Keratinocyte (primary cell): ENCODE results near the gene LTB4R. TPM values are rescaled to one million over a fixed set of nuclear protein-coding genes. Genes with fewer than 3 reads are reported as not detected.

ENCODE experiments used
- DNase-seq: peaks from one replicate; pipeline ENCODE4 v3.0.0-alpha.2; 2011; ENCODE audit warnings: low read depth, missing footprints, low spot score
- FAIRE-seq: peaks from 2 replicates; lab custom pipeline; 2011; peaks lifted over from hg19 to GRCh38; lab: Jason Lieb, UNC
- H2AFZ ChIP-seq: 2 replicates; pipeline ENCODE4 v1.6.0; 2012; ENCODE audit warnings: low read length, control low read depth, inconsistent platforms; ENCODE audit not compliant: control insufficient read depth
- H3K27ac ChIP-seq: 2 replicates; pipeline ENCODE4 v1.5.1; 2011; ENCODE audit warnings: low read length; ENCODE audit not compliant: control insufficient read depth, insufficient read depth
- H3K27me3 ChIP-seq: 3 replicates; pipeline ENCODE4 v1.6.0; 2011; ENCODE audit warnings: low read length; ENCODE audit not compliant: control insufficient read depth, insufficient read depth; ENCODE audit errors: extremely low read depth
- H3K36me3 ChIP-seq, 2 experiments: 2 replicates in 1 of 2; 3 replicates in 1 of 2; pipeline ENCODE4 v1.5.1; 2011; ENCODE audit warnings: low read length in 2 of 2, mild to moderate bottlenecking in 1 of 2; ENCODE audit not compliant: control insufficient read depth in 2 of 2, insufficient read depth in 2 of 2; ENCODE audit errors: extremely low read depth in 1 of 2
- H3K4me1 ChIP-seq: 3 replicates; pipeline ENCODE4 v1.5.1; 2011; ENCODE audit warnings: low read length; ENCODE audit not compliant: control insufficient read depth, insufficient read depth; ENCODE audit errors: extremely low read depth
- H3K4me2 ChIP-seq: 3 replicates; pipeline ENCODE4 v1.6.0; 2011; ENCODE audit warnings: low read depth, low read length; ENCODE audit not compliant: control insufficient read depth, insufficient read depth; ENCODE audit errors: extremely low read depth
- H3K4me3 ChIP-seq, 3 experiments: fragments of 200-600 bp in 1 of 3; sonication (generic) in 1 of 3; 2 replicates in 2 of 3; 3 replicates in 1 of 3; pipeline ENCODE4 v1.5.1; 2011 to 2016; ENCODE audit warnings: low read length in 3 of 3, mild to moderate bottlenecking in 3 of 3, control low read depth in 2 of 3, inconsistent platforms in 1 of 3, low read depth in 1 of 3, mixed read lengths in 1 of 3, mixed run types in 1 of 3, moderate library complexity in 1 of 3; ENCODE audit not compliant: control insufficient read depth in 2 of 3, insufficient read depth in 2 of 3; ENCODE audit errors: extremely low read depth in 1 of 3
- H3K79me2 ChIP-seq: 2 replicates; pipeline ENCODE4 v1.6.0; 2012; ENCODE audit warnings: low read length; ENCODE audit not compliant: control insufficient read depth, insufficient read depth
- H3K9ac ChIP-seq: 3 replicates; pipeline ENCODE4 v1.6.0; 2011; ENCODE audit warnings: low read length; ENCODE audit not compliant: control insufficient read depth, insufficient read depth; ENCODE audit errors: extremely low read depth
- H3K9me1 ChIP-seq: 3 replicates; pipeline ENCODE4 v1.6.0; 2011; ENCODE audit warnings: low read length; ENCODE audit not compliant: control insufficient read depth, insufficient read depth; ENCODE audit errors: extremely low read depth
- H3K9me3 ChIP-seq: 2 replicates; pipeline ENCODE4 v1.5.1; 2012; ENCODE audit warnings: low read depth, low read length; ENCODE audit not compliant: control insufficient read depth
- H4K20me1 ChIP-seq: 3 replicates; pipeline ENCODE4 v1.6.0; 2011; ENCODE audit warnings: low read length; ENCODE audit not compliant: control insufficient read depth, insufficient read depth; ENCODE audit errors: extremely low read depth
- EZH2 ChIP-seq: IDR thresholded peaks from one replicate; pipeline ENCODE4 v1.6.1; 2012; ENCODE audit warnings: inconsistent platforms, mild to moderate bottlenecking, low read length, moderate library complexity
- dilution Hi-C: fragments of 300-500 bp; cut with MboI; formaldehyde crosslinking; loops from one replicate; pipeline ENCODE4 v1.7.0; 2020; ENCODE audit warnings: low sequenced_read_pairs; ENCODE audit not compliant: extremely low pct_ligation_motif_present
- polyA plus RNA-seq, 5 experiments: library from polyadenylated mRNA; depleted of rRNA in 3 of 5; stranded (reverse) in 3 of 5; stranded (forward) in 1 of 5; unstranded in 1 of 5; fragments of >200 nt; gene quantifications; 1 replicate in 1 of 5; 2 replicates in 3 of 5; 3 replicates in 1 of 5; pipeline versions ENCODE4 v1.2.1 to v1.2.3, GENCODE V29; 2011 to 2012; ENCODE audit warnings: missing spikeins in 2 of 5, low read depth in 1 of 5, low replicate concordance in 1 of 5
- TF ChIP-seq, protein P1 (sequence below), 3 experiments: IDR thresholded peaks in 1 of 3; conservative IDR thresholded peaks in 1 of 3; optimal IDR thresholded peaks in 1 of 3; 2 replicates in 2 of 3; 3 replicates in 1 of 3; pipeline versions ENCODE3 to v1.5.1; 2011; ENCODE audit warnings: low read length in 3 of 3, mild to moderate bottlenecking in 3 of 3, moderate library complexity in 2 of 3, control low read depth in 1 of 3, inconsistent platforms in 1 of 3; ENCODE audit not compliant: insufficient read depth in 2 of 3; ENCODE audit errors: extremely low read depth in 1 of 3

The LTB4R gene
- polyA plus RNA-seq, 1 donor (not counting 4 experiments of a cell fraction or from before 2014, with no cell fraction given) = 14.6 TPM

DNA sequence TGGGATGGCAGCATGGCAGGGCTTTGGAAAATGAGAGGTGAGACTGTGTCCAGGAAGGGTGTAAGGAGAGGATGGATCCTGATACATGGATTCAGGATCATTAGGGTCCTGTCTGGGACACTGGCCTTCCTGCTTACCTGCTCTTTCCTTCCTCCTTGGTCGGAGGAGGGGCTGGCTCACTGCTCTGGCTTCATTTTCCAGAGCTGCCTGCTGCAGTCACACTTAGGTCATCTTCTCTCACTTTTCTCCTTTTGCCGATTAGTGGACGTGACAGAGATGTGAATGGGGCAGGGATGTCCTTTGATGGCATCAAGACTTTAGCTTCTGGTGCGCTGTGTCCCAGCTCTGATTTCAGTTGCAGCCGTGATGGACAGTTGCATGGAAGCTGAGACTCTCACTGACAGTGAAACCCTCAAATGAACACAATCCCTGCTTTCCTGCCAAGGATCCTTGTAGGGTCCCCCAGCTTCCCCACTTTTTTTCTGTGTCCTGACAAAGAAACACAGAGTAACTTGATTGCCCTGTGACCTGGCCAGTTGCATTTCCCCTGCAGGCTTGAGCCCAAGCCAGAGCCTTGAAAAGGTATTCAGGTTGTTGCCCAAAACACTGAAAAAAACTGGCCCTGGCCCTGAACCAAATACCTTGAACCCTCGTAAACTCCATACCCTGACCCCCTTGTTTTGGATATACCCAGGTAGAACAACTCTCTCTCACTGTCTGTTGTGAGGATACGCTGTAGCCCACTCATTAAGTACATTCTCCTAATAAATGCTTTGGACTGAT lies 2.8 kb upstream of the LTB4R start:
- no peak for DNase-seq
- dilution Hi-C loops = no loop called here
- Histone ChIP-seq H3K9me1 (no peaks in the 10 kb centered on the region), H3K36me3 (peaks cover 38 to 46% of the 10 kb centered on the region in 2 experiments), H3K9me3 (no peaks in the 10 kb centered on the region), H3K27ac (no peak overlapping the region), H3K9ac (no peak overlapping the region), H4K20me1 (no peaks in the 10 kb centered on the region), H3K27me3 (no peaks in the 10 kb centered on the region), H3K4me2 (no peak overlapping the region), H3K4me3 (no peak overlapping the region), H3K4me1 (peaks cover 42% of the 10 kb centered on the region), H3K79me2 (peaks cover 4% of the 10 kb centered on the region), H2AFZ (no peak overlapping the region)
- TF ChIP-seq EZH2 = no peak
- TF ChIP-seq, protein P1, sequence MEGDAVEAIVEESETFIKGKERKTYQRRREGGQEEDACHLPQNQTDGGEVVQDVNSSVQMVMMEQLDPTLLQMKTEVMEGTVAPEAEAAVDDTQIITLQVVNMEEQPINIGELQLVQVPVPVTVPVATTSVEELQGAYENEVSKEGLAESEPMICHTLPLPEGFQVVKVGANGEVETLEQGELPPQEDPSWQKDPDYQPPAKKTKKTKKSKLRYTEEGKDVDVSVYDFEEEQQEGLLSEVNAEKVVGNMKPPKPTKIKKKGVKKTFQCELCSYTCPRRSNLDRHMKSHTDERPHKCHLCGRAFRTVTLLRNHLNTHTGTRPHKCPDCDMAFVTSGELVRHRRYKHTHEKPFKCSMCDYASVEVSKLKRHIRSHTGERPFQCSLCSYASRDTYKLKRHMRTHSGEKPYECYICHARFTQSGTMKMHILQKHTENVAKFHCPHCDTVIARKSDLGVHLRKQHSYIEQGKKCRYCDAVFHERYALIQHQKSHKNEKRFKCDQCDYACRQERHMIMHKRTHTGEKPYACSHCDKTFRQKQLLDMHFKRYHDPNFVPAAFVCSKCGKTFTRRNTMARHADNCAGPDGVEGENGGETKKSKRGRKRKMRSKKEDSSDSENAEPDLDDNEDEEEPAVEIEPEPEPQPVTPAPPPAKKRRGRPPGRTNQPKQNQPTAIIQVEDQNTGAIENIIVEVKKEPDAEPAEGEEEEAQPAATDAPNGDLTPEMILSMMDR (optimal IDR thresholded peaks at IDR 0.05 in 1 of 3, IDR thresholded peaks at IDR 0.05 in 1 of 3, conservative IDR thresholded peaks at IDR 0.05 in 1 of 3; ENCODE audit: extremely low read depth in 1 of 3, insufficient read depth in 2 of 3, low read length in 3 of 3) = no peak
- FAIRE-seq = peak; percentile 53

GRCh38 chr14:24309538-24310264 lies 1.6 kb upstream of the LTB4R start, which contains the start of gene LTB4R2:
Gene LTB4R2 (plus strand): TSS chr14:24310140. CDS start chr14:24310665, 525 bp downstream.
- Histone ChIP-seq H3K9me1 (no peaks in the 10 kb centered on the region), H3K27ac (peak within 1 kb of the TSS; percentile 35), H3K9me3 (no peaks in the 10 kb centered on the region), H4K20me1 (no peaks in the 10 kb centered on the region), H2AFZ (peak within 1 kb of the TSS; percentile 34), H3K36me3 (peaks cover 31 to 36% of the 10 kb centered on the region in 2 experiments), H3K4me3 (peak within 1 kb of the TSS; percentile 11 to 43 (median 28)), H3K9ac (peak within 1 kb of the TSS; percentile 26), H3K27me3 (no peaks in the 10 kb centered on the region), H3K79me2 (peaks cover 4% of the 10 kb centered on the region), H3K4me1 (peaks cover 52% of the 10 kb centered on the region), H3K4me2 (peak within 1 kb of the TSS; percentile 88)
- TF ChIP-seq, protein P1 (optimal IDR thresholded peaks at IDR 0.05 in 1 of 3, IDR thresholded peaks at IDR 0.05 in 1 of 3, conservative IDR thresholded peaks at IDR 0.05 in 1 of 3; ENCODE audit: extremely low read depth in 1 of 3, insufficient read depth in 2 of 3, low read length in 3 of 3) = peak in 2 of 3 experiments; percentile 14 to 31
- TF ChIP-seq EZH2 = no peak
- DNase-seq (no peak), FAIRE-seq (peak; percentile 97)
- dilution Hi-C loops = no loop called here
